H1 (cell line): ENCODE data around the gene AKT1. TPM values are rescaled to one million over a fixed set of nuclear protein-coding genes. Genes with fewer than 3 reads are reported as not detected.

Source experiments
- CEBPB ChIP-seq: IDR thresholded peaks from 2 replicates; pipeline ENCODE4 v1.6.1; 2012; ENCODE audit warnings: low read depth, low read length
- EGR1 ChIP-seq: IDR thresholded peaks from 2 replicates; pipeline ENCODE4 v1.6.1; 2011; ENCODE audit warnings: low read depth, low read length, borderline replicate concordance
- GABPA ChIP-seq: IDR thresholded peaks from 2 replicates; pipeline ENCODE4 v1.6.1; 2011; ENCODE audit warnings: mild to moderate bottlenecking, low read length, moderate library complexity, borderline replicate concordance; ENCODE audit not compliant: insufficient read depth
- HDAC2 ChIP-seq, 2 experiments: fragments of 300-600 bp in 1 of 2; sonication (generic) in 1 of 2; IDR thresholded peaks; 2 replicates each; pipeline ENCODE4 v1.6.1; 2011 to 2012; ENCODE audit warnings: low read depth in 2 of 2, low read length in 2 of 2, mild to moderate bottlenecking in 2 of 2, moderate library complexity in 2 of 2, borderline replicate concordance in 1 of 2, inconsistent platforms in 1 of 2
- HDAC6 ChIP-seq: IDR thresholded peaks from one replicate; pipeline ENCODE4 v1.7.1; 2012; ENCODE audit warnings: low read depth, mild to moderate bottlenecking, inconsistent platforms, low read length, moderate library complexity
- JUN ChIP-seq: IDR thresholded peaks from 2 replicates; pipeline ENCODE4 v1.6.1; 2011; ENCODE audit warnings: low read depth, mild to moderate bottlenecking, improper control_type of control experiment, low read length
- JUND ChIP-seq: IDR thresholded peaks from 2 replicates; pipeline ENCODE4 v1.6.1; 2011; ENCODE audit warnings: mild to moderate bottlenecking, improper control_type of control experiment, low read length
- MAFK ChIP-seq: IDR thresholded peaks from 2 replicates; pipeline ENCODE4 v1.6.1; 2012; ENCODE audit warnings: low read depth, mild to moderate bottlenecking, improper control_type of control experiment, low read length
- MAX ChIP-seq: IDR thresholded peaks from 2 replicates; pipeline ENCODE4 v1.6.1; 2012; ENCODE audit warnings: inconsistent platforms
- NANOG ChIP-seq: IDR thresholded peaks from 2 replicates; pipeline ENCODE4 v1.6.1; 2011; ENCODE audit warnings: low read length, low read depth, mild to moderate bottlenecking, inconsistent platforms; ENCODE audit not compliant: insufficient read depth, poor library complexity, severe bottlenecking
- RXRA ChIP-seq: IDR thresholded peaks from 2 replicates; pipeline ENCODE4 v1.6.1; 2011; ENCODE audit warnings: low read depth, mild to moderate bottlenecking, low read length, moderate library complexity; ENCODE audit not compliant: insufficient read depth
- SAP30 ChIP-seq: fragments of 300-600 bp; sonication (generic); IDR thresholded peaks from 2 replicates; pipeline ENCODE4 v1.7.1; 2012; ENCODE audit warnings: low read length, moderate library complexity, mild to moderate bottlenecking, inconsistent platforms; ENCODE audit not compliant: insufficient read depth, insufficient replicate concordance
- SIN3A ChIP-seq, 2 experiments: IDR thresholded peaks in 1 of 2; conservative IDR thresholded peaks in 1 of 2; 2 replicates each; pipeline ENCODE4 v1.6.1; 2011 to 2012; ENCODE audit warnings: low read length in 2 of 2, improper control_type of control experiment in 1 of 2, low read depth in 1 of 2, mild to moderate bottlenecking in 1 of 2
- SIX5 ChIP-seq: IDR thresholded peaks from 2 replicates; pipeline ENCODE4 v1.6.1; 2011; ENCODE audit warnings: mild to moderate bottlenecking, low read depth, low read length
- SRF ChIP-seq: IDR thresholded peaks from 2 replicates; pipeline ENCODE4 v1.6.1; 2011; ENCODE audit warnings: mild to moderate bottlenecking, low read depth, low read length, moderate library complexity
- SUZ12 ChIP-seq: fragments of 200-600 bp; sonication (generic); IDR thresholded peaks from 2 replicates; pipeline ENCODE4 v1.6.1; 2012; ENCODE audit warnings: mild to moderate bottlenecking, inconsistent platforms, low read length, moderate library complexity, mixed read lengths
- TAF7 ChIP-seq: optimal IDR thresholded peaks from 2 replicates; pipeline ENCODE3; 2011; ENCODE audit warnings: low read depth, mild to moderate bottlenecking, inconsistent platforms, low read length, moderate library complexity, borderline replicate concordance
- TBP ChIP-seq: IDR thresholded peaks from 2 replicates; pipeline ENCODE4 v1.6.1; 2011; ENCODE audit warnings: low read depth, low read length, improper control_type of control experiment
- YY1 ChIP-seq: IDR thresholded peaks from 2 replicates; pipeline ENCODE4 v1.6.1; 2011; ENCODE audit warnings: low read depth, mild to moderate bottlenecking, low read length
- ZNF274 ChIP-seq: IDR thresholded peaks from 2 replicates; pipeline ENCODE4 v1.7.0; 2012; ENCODE audit warnings: low read length, borderline replicate concordance; ENCODE audit errors: extremely low read depth
- polyA plus RNA-seq, 7 experiments: library from polyadenylated mRNA; depleted of rRNA in 3 of 7; stranded (reverse) in 5 of 7; unstranded in 2 of 7; fragments of >200 nt in 5 of 7; fragments of 200-250 nt in 2 of 7; gene quantifications; 1 replicate in 5 of 7; 2 replicates in 1 of 7; 4 replicates in 1 of 7; pipeline versions ENCODE4 v1.2.1 to v1.2.3, GENCODE V29; 2011 to 2013; ENCODE audit warnings: missing spikeins in 2 of 7, mixed read lengths in 2 of 7
- total RNA-seq: library from RNA; stranded (reverse); fragmentation: NEBNext Ultra II Directional; extraction: Animal tissue kit (Norgen Biotek cat#: 25700); gene quantifications from 2 replicates; pipeline ENCODE4 v1.2.1, GENCODE V29; 2021
- TF ChIP-seq, protein P1 (sequence below), 3 experiments: IDR thresholded peaks; 1 replicate in 2 of 3; 2 replicates in 1 of 3; pipeline versions ENCODE4 v1.5.1 to v1.6.1; 2011; ENCODE audit warnings: low read length in 3 of 3, mild to moderate bottlenecking in 3 of 3, inconsistent platforms in 2 of 3, low read depth in 1 of 3, moderate library complexity in 1 of 3; ENCODE audit not compliant: insufficient read depth in 1 of 3; ENCODE audit errors: control extremely low read depth in 1 of 3

Gene AKT1
- total and polyA plus RNA-seq, 2 of the 8 experiments (the other 6 are each of a cell fraction or from before 2014, with no cell fraction given) = 68.1 to 71.5 TPM

DNA sequence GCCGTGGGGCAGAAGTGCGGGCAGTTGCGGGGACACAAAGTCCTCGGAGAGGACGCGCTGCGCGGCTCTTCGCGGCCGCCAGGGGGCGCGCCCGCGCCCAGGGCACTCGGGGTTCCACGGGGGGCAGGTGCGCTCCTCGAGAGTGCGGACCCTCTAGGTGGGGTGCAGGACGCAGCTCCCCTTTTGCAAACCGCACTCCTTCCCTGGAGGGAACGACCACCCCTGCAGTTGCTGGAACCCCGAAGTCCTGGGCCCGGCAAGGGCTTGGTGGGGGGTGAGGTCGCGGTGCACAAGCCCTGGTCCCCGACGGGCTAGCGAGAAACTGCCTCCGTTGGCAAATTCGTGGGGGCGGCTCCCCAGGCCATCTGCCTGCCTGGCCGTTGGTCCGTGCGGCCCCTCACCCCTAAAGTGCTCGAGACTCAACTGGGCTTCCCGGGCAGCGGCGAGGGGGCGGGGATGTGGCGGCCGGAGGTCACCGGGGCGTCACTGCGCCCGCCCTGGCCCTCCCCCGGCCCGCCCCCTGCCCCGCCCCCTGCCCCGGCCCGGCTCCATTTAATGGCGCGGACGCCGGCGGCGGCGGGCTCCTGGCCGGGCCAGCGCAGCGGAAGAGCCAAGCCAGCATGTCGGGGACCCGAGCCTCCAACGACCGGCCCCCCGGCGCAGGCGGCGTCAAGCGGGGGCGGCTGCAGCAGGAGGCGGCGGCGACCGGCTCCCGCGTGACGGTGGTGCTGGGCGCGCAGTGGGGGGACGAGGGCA is 71.7 kb downstream of the AKT1 start, which contains the start of gene ADSS1 (continued):
- peak; percentile 32 for TF ChIP-seq TAF7
- TF ChIP-seq MAX = no peak
- TF ChIP-seq SIN3A (conservative IDR thresholded peaks at IDR 0.05 in 1 of 2, IDR thresholded peaks at IDR 0.05 in 1 of 2; ENCODE audit: low read depth in 1 of 2, low read length in 2 of 2) = no peak
- TF ChIP-seq HDAC6 = no peak
- TF ChIP-seq YY1 = no peak
- TF ChIP-seq RXRA = no peak
- no peak for TF ChIP-seq JUN
- TF ChIP-seq CEBPB = no peak
- TF ChIP-seq ZNF274 = no peak
- TF ChIP-seq EGR1 = no peak
- 0 out of 4 replicates have a peak, but pooled peaks of 1 of the 2 experiments have one; percentile 55 for TF ChIP-seq HDAC2 (IDR thresholded peaks at IDR 0.05; ENCODE audit: borderline replicate concordance in 1 of 2, low read depth in 2 of 2, low read length in 2 of 2)
- 0 out of 2 replicates have a peak, but pooled peaks have one; percentile 12 for TF ChIP-seq MAFK
- TF ChIP-seq NANOG = no peak
- no peak for TF ChIP-seq JUND
- TF ChIP-seq SUZ12 = no peak
- no peak for TF ChIP-seq SAP30
- TF ChIP-seq SRF = no peak
- TF ChIP-seq, protein P1, sequence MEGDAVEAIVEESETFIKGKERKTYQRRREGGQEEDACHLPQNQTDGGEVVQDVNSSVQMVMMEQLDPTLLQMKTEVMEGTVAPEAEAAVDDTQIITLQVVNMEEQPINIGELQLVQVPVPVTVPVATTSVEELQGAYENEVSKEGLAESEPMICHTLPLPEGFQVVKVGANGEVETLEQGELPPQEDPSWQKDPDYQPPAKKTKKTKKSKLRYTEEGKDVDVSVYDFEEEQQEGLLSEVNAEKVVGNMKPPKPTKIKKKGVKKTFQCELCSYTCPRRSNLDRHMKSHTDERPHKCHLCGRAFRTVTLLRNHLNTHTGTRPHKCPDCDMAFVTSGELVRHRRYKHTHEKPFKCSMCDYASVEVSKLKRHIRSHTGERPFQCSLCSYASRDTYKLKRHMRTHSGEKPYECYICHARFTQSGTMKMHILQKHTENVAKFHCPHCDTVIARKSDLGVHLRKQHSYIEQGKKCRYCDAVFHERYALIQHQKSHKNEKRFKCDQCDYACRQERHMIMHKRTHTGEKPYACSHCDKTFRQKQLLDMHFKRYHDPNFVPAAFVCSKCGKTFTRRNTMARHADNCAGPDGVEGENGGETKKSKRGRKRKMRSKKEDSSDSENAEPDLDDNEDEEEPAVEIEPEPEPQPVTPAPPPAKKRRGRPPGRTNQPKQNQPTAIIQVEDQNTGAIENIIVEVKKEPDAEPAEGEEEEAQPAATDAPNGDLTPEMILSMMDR (IDR thresholded peaks at IDR 0.05; ENCODE audit: control extremely low read depth in 1 of 3, insufficient read depth in 1 of 3, low read depth in 1 of 3, low read length in 3 of 3) = peak in 2 of 3 experiments; percentile 82 to 84; a peak in 3 of 4 replicates
- TF ChIP-seq SIX5 = no peak
- TF ChIP-seq TBP = no peak
- TF ChIP-seq GABPA = peak; percentile 78; the same call in 1 of the 2 replicates
